HepG2 (cell line): ENCODE data around the gene LRRN4. TPM values are rescaled to one million over a fixed set of nuclear protein-coding genes. Genes with fewer than 3 reads are reported as not detected.
"Not testable (repeated sequence)": the region's sequence is repeated elsewhere in the genome, so short reads cannot be mapped to it uniquely, and the experiment has no call there.

Experiments used
- ATAC-seq: fragments of 200-7000 bp; cut with Tn5 transposase; 3 replicates; pipeline ENCODE4 v1.9.1; 2020; ENCODE audit warnings: mild to moderate bottlenecking, moderate library complexity
- BruUV-seq: library from RNA; stranded (reverse); fragments of 400-500 nt; replicated peaks from 2 replicates; lab custom pipeline; 2021; lab: Mats Ljungman, UMichigan
- CTCF ChIA-PET: fragments of 300-600 bp; formaldehyde crosslinking; extraction: SDS; loops from one replicate; lab custom pipeline; 2021; ENCODE audit warnings: low total read pairs, inconsistent platforms, low intra/inter-chr PET ratio; lab: Yijun Ruan, JAX
- POLR2A ChIA-PET: fragments of 350-600 bp; sonication (Branson Sonifier 250); formaldehyde crosslinking; loops from one replicate; lab custom pipeline; 2020; ENCODE audit warnings: antibody characterized with exemption, inconsistent platforms; lab: Yijun Ruan, JAX
- DNase-seq: peaks from one replicate; pipeline ENCODE4 v3.0.0-alpha.2; 2015; ENCODE audit warnings: low spot score
- FAIRE-seq: peaks from 3 replicates; lab custom pipeline; 2011; peaks lifted over from hg19 to GRCh38; lab: Jason Lieb, UNC
- H2AFZ ChIP-seq: one replicate; pipeline ENCODE4 v1.6.1; 2011; ENCODE audit warnings: low read length, inconsistent platforms
- H3K27ac ChIP-seq: fragments of 300-600 bp; 3 replicates; pipeline ENCODE4 v1.8.0; 2011; ENCODE audit warnings: mixed run types, mild to moderate bottlenecking, mixed read lengths, low read length, inconsistent platforms; ENCODE audit not compliant: insufficient read depth; ENCODE audit errors: extremely low read length
- H3K27me3 ChIP-seq, 2 experiments: fragments of 200-600 bp in 1 of 2; 2 replicates in 1 of 2; 3 replicates in 1 of 2; pipeline versions ENCODE4 v1.6.0 to v1.8.0; 2011; ENCODE audit warnings: low read length in 2 of 2, mild to moderate bottlenecking in 2 of 2, moderate library complexity in 2 of 2, inconsistent platforms in 1 of 2; ENCODE audit not compliant: insufficient read depth in 2 of 2, control insufficient read depth in 1 of 2
- H3K36me3 ChIP-seq, 2 experiments: fragments of 200-600 bp in 1 of 2; replicated peaks in 1 of 2; 2 replicates in 1 of 2; 3 replicates in 1 of 2; pipeline versions ENCODE4 v1.5.1 to v1.8.0; 2011; ENCODE audit warnings: low read length in 2 of 2, inconsistent platforms in 1 of 2; ENCODE audit not compliant: insufficient read depth in 2 of 2, control insufficient read depth in 1 of 2
- H3K4me1 ChIP-seq: 2 replicates; pipeline ENCODE4 v1.5.1; 2012; ENCODE audit warnings: low read length, inconsistent platforms; ENCODE audit not compliant: insufficient read depth
- H3K4me2 ChIP-seq: 2 replicates; pipeline ENCODE4 v1.6.0; 2011; ENCODE audit warnings: low read depth, low read length, inconsistent platforms
- H3K4me3 ChIP-seq, 3 experiments: fragments of 200-600 bp in 1 of 3; sonication (generic), shearing (Covaris generic) in 1 of 3; replicated peaks in 1 of 3; 2 replicates each; pipeline ENCODE4 v1.5.1; 2011 to 2016; ENCODE audit warnings: low read length in 3 of 3, inconsistent platforms in 2 of 3, low read depth in 2 of 3, mild to moderate bottlenecking in 2 of 3, control low read depth in 1 of 3, mixed read lengths in 1 of 3; ENCODE audit not compliant: insufficient read depth in 1 of 3
- H3K79me2 ChIP-seq: one replicate; pipeline ENCODE4 v1.6.1; 2011; ENCODE audit warnings: low read length, inconsistent platforms; ENCODE audit not compliant: insufficient read depth
- H3K9ac ChIP-seq: 2 replicates; pipeline ENCODE4 v1.6.0; 2011; ENCODE audit warnings: mild to moderate bottlenecking, low read depth, low read length, inconsistent platforms; ENCODE audit not compliant: insufficient read depth
- H3K9me3 ChIP-seq: 2 replicates; pipeline ENCODE4 v1.5.1; 2012; ENCODE audit warnings: mild to moderate bottlenecking, low read length
- H4K20me1 ChIP-seq: 2 replicates; pipeline ENCODE4 v1.6.0; 2011; ENCODE audit warnings: inconsistent platforms, mild to moderate bottlenecking, low read length, moderate library complexity; ENCODE audit not compliant: insufficient read depth
- DNMT3B ChIP-seq: conservative IDR thresholded peaks from 2 replicates; pipeline ENCODE4 v1.6.1; 2016; ENCODE audit warnings: missing biosample characterization, control low read depth
- EED ChIP-seq: sonication (generic); formaldehyde crosslinking; IDR thresholded peaks from 2 replicates; pipeline ENCODE4 v1.5.0; 2020; ENCODE audit warnings: mild to moderate bottlenecking, missing genetic modification reagents
- GABPA ChIP-seq, 2 experiments: IDR thresholded peaks; 2 replicates each; pipeline ENCODE4 v1.6.1; 2011 to 2016; ENCODE audit warnings: low read depth in 2 of 2, low read length in 1 of 2, missing biosample characterization in 1 of 2, missing genetic modification characterization in 1 of 2
- TARDBP ChIP-seq: sonication (generic); formaldehyde crosslinking; IDR thresholded peaks from 2 replicates; pipeline ENCODE4 v1.8.0; 2022; ENCODE audit warnings: mild to moderate bottlenecking, missing genetic modification reagents
- THAP11 ChIP-seq: IDR thresholded peaks from 2 replicates; pipeline ENCODE4 v1.6.1; 2016; ENCODE audit warnings: missing biosample characterization, missing genetic modification reagents
- TOPORS ChIP-seq: sonication (generic); formaldehyde crosslinking; IDR thresholded peaks from 2 replicates; pipeline ENCODE4 v1.8.0; 2023; ENCODE audit warnings: mild to moderate bottlenecking, missing genetic modification reagents
- ZBTB1 ChIP-seq: sonication (generic); formaldehyde crosslinking; IDR thresholded peaks from 2 replicates; pipeline ENCODE4 v1.4.0; 2020; ENCODE audit warnings: missing genetic modification reagents, borderline replicate concordance
- ZNF143 ChIP-seq: sonication (generic); formaldehyde crosslinking; IDR thresholded peaks from 2 replicates; pipeline ENCODE4 v1.4.0; 2020; ENCODE audit warnings: missing genetic modification reagents
- ZNF350 ChIP-seq: sonication (generic); formaldehyde crosslinking; IDR thresholded peaks from 2 replicates; pipeline ENCODE4 v1.4.0; 2020; ENCODE audit warnings: mild to moderate bottlenecking, low read depth, missing genetic modification reagents, borderline replicate concordance
- ZNF558 ChIP-seq: sonication (generic); formaldehyde crosslinking; IDR thresholded peaks from 2 replicates; pipeline ENCODE4 v1.9.0; 2022; ENCODE audit warnings: mild to moderate bottlenecking, missing genetic modification reagents, borderline replicate concordance
- ZNF747 ChIP-seq: sonication (generic); formaldehyde crosslinking; IDR thresholded peaks from 2 replicates; pipeline ENCODE4 v1.8.1; 2023; ENCODE audit warnings: missing genetic modification reagents, mild to moderate bottlenecking, borderline replicate concordance
- WGBS: methylation state at CpG from one replicate; pipeline ENCODE4 v1.1.6; 2017; ENCODE audit warnings: low lambda C conversion rate; 5-methylcytosine and 5-hydroxymethylcytosine counted together
- in situ Hi-C: cut with HindIII; loops from 2 replicates; pipeline ENCODE4 v1.10.0; 2017; ENCODE audit warnings: low pct_unique_long_range_greater_than_20kb; ENCODE audit not compliant: extremely low pct_ligation_motif_present
- intact Hi-C: fragments of 100-400 bp; cut with micrococcal nuclease; formaldehyde crosslinking; loops from one replicate; pipeline ENCODE4 v1.10.0; 2022; ENCODE audit not compliant: unreplicated experiment
- polyA plus RNA-seq, 8 experiments: library from polyadenylated mRNA; depleted of rRNA in 3 of 8; stranded (reverse) in 7 of 8; unstranded in 1 of 8; fragments of >200 nt; fragmentation: Illumina TruSeq in 4 of 8; extraction: Trizol in 4 of 8; gene quantifications; 2 replicates each; pipeline versions ENCODE4 v1.2.1 to v1.2.3, GENCODE V29; 2011 to 2016; ENCODE audit warnings: low read depth in 4 of 8, missing spikeins in 1 of 8, mixed read lengths in 1 of 8; ENCODE audit not compliant: insufficient read depth in 1 of 8
- total RNA-seq, 5 experiments: library from RNA; depleted of rRNA; stranded (reverse); fragments of >200 nt; fragmentation: Illumina TruSeq; extraction: Trizol; gene quantifications; 2 replicates each; pipeline ENCODE4 v1.2.3, GENCODE V29; 2016; ENCODE audit warnings: low read depth in 1 of 5
- TF ChIP-seq, protein P1 (sequence below): sonication (generic); formaldehyde crosslinking; IDR thresholded peaks from 2 replicates; pipeline ENCODE4 v1.5.1; 2020; ENCODE audit warnings: missing genetic modification reagents, mild to moderate bottlenecking, borderline replicate concordance

The LRRN4 gene
- total and polyA plus RNA-seq, 2 of the 13 experiments (the other 11 are each of a cell fraction or from before 2014, with no cell fraction given), result 0.15 to 0.20 TPM

DNA sequence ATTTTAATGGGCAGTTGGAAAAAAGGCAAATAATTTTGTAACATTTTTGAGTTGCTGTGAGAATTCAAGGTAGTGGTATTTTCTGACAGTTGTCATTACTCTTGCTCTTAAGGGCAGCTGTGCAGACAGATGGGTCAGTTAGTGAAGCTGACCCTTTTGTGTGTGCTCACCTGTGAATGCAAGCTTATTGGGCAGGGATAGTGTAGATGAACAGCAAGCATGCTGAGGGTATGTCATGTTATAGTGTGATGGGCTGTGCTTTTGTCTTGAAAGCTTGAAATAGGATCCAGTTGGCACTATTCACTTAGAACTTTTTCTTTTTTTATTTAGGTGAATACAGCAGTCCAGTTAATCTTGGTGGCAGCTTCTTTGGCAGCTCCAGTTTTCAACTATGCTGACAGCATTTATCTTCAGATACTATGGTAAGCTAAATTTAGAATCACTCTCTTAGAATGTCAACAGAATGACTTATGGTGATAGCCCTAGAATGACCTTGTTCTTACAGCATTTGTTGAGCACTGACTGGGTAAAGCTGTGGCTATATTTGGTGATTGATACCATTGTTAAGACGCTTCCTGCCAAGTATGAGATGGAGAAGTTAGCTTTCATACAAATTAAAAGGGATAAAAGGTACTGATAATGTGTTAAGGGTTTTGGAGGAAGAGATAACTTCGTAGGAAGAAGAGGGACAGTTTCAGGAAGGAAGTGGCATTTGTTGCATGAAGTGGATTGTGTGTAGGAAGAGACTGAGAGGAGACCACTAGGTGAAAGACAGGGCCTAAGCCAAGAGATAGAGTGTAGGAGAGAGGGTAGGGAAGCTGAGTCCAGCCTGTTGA, 19.5 kb downstream of the LRRN4 start:
- H4K20me1 ChIP-seq, result peaks cover 19% of the 10 kb centered on the region
- H3K9me3 ChIP-seq, result no peaks in the 10 kb centered on the region
- peaks cover 5% of the 10 kb centered on the region for H3K4me1 ChIP-seq
- no peak overlapping the region for H3K4me2 ChIP-seq
- no peak overlapping the region for H3K27ac ChIP-seq
- in situ Hi-C loops, result no loop called here
- FAIRE-seq (no peak), DNase-seq (no peak), ATAC-seq (peak; percentile 27; the same call in 1 of the 3 replicates)
- no peaks in the 10 kb centered on the region for H3K27me3 ChIP-seq
- WGBS, result 96% methylated on average over 2 of the region's 2 CpGs
- H3K79me2 ChIP-seq, result peaks cover 11% of the 10 kb centered on the region
- CTCF ChIA-PET, result no interaction called here
- no peak for TF ChIP-seq THAP11 (CRISPR knock-in tag)
- no peak for TF ChIP-seq TARDBP
- no peak for TF ChIP-seq ZNF747 (CRISPR knock-in tag)
- TF ChIP-seq ZNF558, result no peak
- no peak for TF ChIP-seq EED (CRISPR knock-in tag)
- no peak for TF ChIP-seq DNMT3B (CRISPR knock-in tag)
- TF ChIP-seq, protein P1, sequence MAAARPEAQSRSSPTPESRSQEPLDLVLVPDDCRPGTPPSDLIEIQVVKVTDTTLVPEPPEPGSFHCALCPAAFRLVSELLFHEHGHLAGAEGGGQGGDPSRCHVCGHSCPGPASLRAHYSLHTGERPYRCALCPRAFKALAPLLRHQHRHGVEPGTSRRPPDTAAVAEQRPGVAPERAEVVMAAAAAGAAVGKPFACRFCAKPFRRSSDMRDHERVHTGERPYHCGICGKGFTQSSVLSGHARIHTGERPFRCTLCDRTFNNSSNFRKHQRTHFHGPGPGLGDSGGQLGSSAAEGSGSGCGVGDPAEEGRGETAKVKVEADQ (CRISPR knock-in tag), result no peak
- no peak for TF ChIP-seq ZBTB1 (CRISPR knock-in tag)
- TF ChIP-seq GABPA (IDR thresholded peaks at IDR 0.05; ENCODE audit: low read depth, low read length), result no peak
- TF ChIP-seq GABPA (CRISPR knock-in tag; IDR thresholded peaks at IDR 0.05; ENCODE audit: low read depth), result no peak
- no peak for TF ChIP-seq ZNF350
- TF ChIP-seq TOPORS (CRISPR knock-in tag), result no peak
- TF ChIP-seq ZNF143 (CRISPR knock-in tag), result no peak
- no peak overlapping the region for H2AFZ ChIP-seq
- intact Hi-C loops, result no loop called here
- H3K4me3 ChIP-seq, result no peak overlapping the region
- BruUV-seq, result no TSS peak
- POLR2A ChIA-PET, result interaction anchor here (0.9 kb wide), 1 partner anchor 8 kb away, joined by 3 read pairs; no protein-coding TSS in a partner anchor
- peaks cover 33 to 77% of the 10 kb centered on the region in 2 experiments for H3K36me3 ChIP-seq
- no peak overlapping the region for H3K9ac ChIP-seq

DNA sequence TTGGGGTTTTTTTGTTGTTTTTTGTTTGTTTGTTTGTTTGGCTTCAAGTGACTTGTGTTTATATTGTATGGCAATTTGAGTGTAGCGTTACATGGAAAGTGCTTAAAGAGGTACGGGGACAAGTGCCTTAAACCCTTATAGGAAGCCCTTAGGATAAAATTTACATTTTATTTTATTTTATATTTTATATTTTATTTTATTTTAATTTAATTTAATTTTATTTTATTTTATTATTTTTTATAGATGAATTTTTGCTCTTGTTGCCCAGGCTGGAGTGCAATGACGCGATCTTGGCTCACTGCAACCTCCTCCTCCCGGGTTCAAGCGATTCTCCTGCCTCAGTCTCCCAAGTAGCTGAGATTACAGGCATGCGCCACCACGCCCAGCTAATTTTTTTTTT, 21.0 kb downstream of the LRRN4 start:
- intact Hi-C loops, H2AFZ ChIP-seq, CTCF ChIA-PET, H3K9me3 ChIP-seq, in situ Hi-C loops, BruUV-seq, H3K4me3 ChIP-seq, H3K9ac ChIP-seq, H3K4me2 ChIP-seq, FAIRE-seq, DNase-seq, ATAC-seq, H3K4me1 ChIP-seq, H3K27me3 ChIP-seq, H3K27ac ChIP-seq: not testable (repeated sequence)
- POLR2A ChIA-PET, result interaction anchor here (1.2 kb wide), 2 partner anchors 11 to 22 kb away, joined by 3 read pairs; no protein-coding TSS in a partner anchor
- peaks cover 18% of the 10 kb centered on the region for H4K20me1 ChIP-seq
- WGBS, result 98% methylated on average over 8 of the region's 8 CpGs
- peaks cover 17% of the 10 kb centered on the region for H3K79me2 ChIP-seq
- peaks cover 30 to 71% of the 10 kb centered on the region in 2 experiments for H3K36me3 ChIP-seq
